Measurements from ENCODE around the gene EXOC7. TPM values are rescaled to one million over a fixed set of nuclear protein-coding genes. Genes with fewer than 3 reads are reported as not detected.

EXOC7 gene
- total and polyA plus RNA-seq, 2 of the 4 experiments (the other 2 are of a cell fraction): 85.9 to 118 TPM

DNA sequence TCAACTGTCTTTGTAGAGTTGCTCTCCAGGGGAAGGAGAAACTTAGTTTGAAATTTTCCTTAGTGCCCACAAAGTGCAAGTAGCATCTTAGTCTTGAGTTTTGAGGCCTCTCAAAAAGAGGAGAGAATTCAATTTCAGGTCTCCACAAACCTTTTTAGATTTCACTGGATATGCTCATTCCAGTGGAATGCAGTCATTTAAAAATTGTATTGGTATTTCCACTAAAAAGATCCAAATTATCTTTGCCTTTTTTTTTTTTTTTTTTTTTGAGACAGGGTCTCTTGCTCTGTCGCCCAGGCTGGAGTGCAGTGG, 44.4 kb upstream of the EXOC7 start:
- H2BK120ac ChIP-seq (ENCODE audit: low read depth, low read length): no peak overlapping the region
- H3K36me3 ChIP-seq (ENCODE audit: control insufficient read depth, insufficient read depth, low read length): no peaks in the 10 kb centered on the region
- no peak overlapping the region for H4K8ac ChIP-seq (ENCODE audit: low read depth in 2 of 2, low read length in 2 of 2)
- H3K9me1 ChIP-seq (ENCODE audit: insufficient read depth, low read length): no peaks in the 10 kb centered on the region; the same call in 1 of the 2 replicates
- no TSS peak for BruUV-seq (replicated peaks)
- H2BK15ac ChIP-seq (ENCODE audit: low read depth, low read length): no peak overlapping the region
- DNase-seq (no peak), ATAC-seq (ENCODE audit: low read depth) (no peak)
- no peak overlapping the region for H2AK9ac ChIP-seq (replicated peaks; ENCODE audit: low read depth, low read length, poor library complexity)
- no peaks in the 10 kb centered on the region; the same call in 1 of the 2 replicates for H3K4me1 ChIP-seq (ENCODE audit: control insufficient read depth, insufficient read depth, low read length)
- in situ Hi-C loops (cut with MboI; ENCODE audit: low sequenced_read_pairs) (no loop called here), intact Hi-C loops (cut with micrococcal nuclease) (no loop called here), dilution Hi-C loops (cut with HindIII; ENCODE audit: low sequenced_read_pairs, unreplicated experiment) (no loop called here)
- H3K27ac ChIP-seq (ENCODE audit: insufficient read depth, low read length): no peak overlapping the region
- no peak overlapping the region for H3K4me3 ChIP-seq (ENCODE audit: insufficient read depth, low read depth, low read length)
- no peak overlapping the region for H3K18ac ChIP-seq (ENCODE audit: low read depth, low read length)
- H3K56ac ChIP-seq (ENCODE audit: extremely low read depth, insufficient read depth, low read length): no peak overlapping the region
- no peaks in the 10 kb centered on the region for H4K20me1 ChIP-seq (ENCODE audit: insufficient read depth, low read length)
- no peak overlapping the region for H3K9ac ChIP-seq (ENCODE audit: low read depth, low read length)
- H3K4me2 ChIP-seq (ENCODE audit: low read depth, low read length): no peak overlapping the region
- no peak overlapping the region for H4K91ac ChIP-seq (ENCODE audit: insufficient read depth, low read depth, low read length)
- H2BK20ac ChIP-seq (ENCODE audit: low read depth, low read length): no peak overlapping the region
- peaks cover 7% of the 10 kb centered on the region for H3K27me3 ChIP-seq (ENCODE audit: control insufficient read depth, insufficient read depth, low read length)
- no peak overlapping the region for H2AK5ac ChIP-seq (ENCODE audit: low read depth, low read length)
- H3K4ac ChIP-seq (ENCODE audit: low read depth, low read length): no peak overlapping the region
- H3K9me3 ChIP-seq (ENCODE audit: control insufficient read depth, insufficient read depth, low read length): no peaks in the 10 kb centered on the region
- H2BK5ac ChIP-seq (ENCODE audit: low read depth, low read length, poor library complexity, severe bottlenecking): no peak overlapping the region
- WGBS, 2 experiments (ENCODE audit: extremely low coverage in 2 of 2, insufficient read length in 1 of 2): no CpG with 5 or more reads among the region's 1 CpG
- no peak overlapping the region for H3K23ac ChIP-seq (ENCODE audit: low read depth, low read length)
- CTCF ChIA-PET: interaction anchor here (0.7 kb wide), 1 partner anchor 350 kb away, joined by 8 read pairs; no protein-coding TSS in a partner anchor
- no peaks in the 10 kb centered on the region for H3K79me1 ChIP-seq (ENCODE audit: low read depth in 1 of 2, low read length in 2 of 2)
- H4K5ac ChIP-seq (ENCODE audit: low read depth, low read length): no peak overlapping the region
- no peak overlapping the region for H3K14ac ChIP-seq (replicated peaks; ENCODE audit: low read depth, low read length)
- TF ChIP-seq, protein P1, sequence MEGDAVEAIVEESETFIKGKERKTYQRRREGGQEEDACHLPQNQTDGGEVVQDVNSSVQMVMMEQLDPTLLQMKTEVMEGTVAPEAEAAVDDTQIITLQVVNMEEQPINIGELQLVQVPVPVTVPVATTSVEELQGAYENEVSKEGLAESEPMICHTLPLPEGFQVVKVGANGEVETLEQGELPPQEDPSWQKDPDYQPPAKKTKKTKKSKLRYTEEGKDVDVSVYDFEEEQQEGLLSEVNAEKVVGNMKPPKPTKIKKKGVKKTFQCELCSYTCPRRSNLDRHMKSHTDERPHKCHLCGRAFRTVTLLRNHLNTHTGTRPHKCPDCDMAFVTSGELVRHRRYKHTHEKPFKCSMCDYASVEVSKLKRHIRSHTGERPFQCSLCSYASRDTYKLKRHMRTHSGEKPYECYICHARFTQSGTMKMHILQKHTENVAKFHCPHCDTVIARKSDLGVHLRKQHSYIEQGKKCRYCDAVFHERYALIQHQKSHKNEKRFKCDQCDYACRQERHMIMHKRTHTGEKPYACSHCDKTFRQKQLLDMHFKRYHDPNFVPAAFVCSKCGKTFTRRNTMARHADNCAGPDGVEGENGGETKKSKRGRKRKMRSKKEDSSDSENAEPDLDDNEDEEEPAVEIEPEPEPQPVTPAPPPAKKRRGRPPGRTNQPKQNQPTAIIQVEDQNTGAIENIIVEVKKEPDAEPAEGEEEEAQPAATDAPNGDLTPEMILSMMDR (conservative IDR thresholded peaks at IDR 0.05; ENCODE audit: low read depth, low read length): no peak
- TF ChIP-seq CEBPB (IDR thresholded peaks at IDR 0.05; ENCODE audit: low read depth, low read length) (no peak), NFE2L2 (IDR thresholded peaks at IDR 0.05; ENCODE audit: low read depth, low read length) (no peak), MAFK (IDR thresholded peaks at IDR 0.05; ENCODE audit: low read depth, low read length) (no peak), SMC3 (IDR thresholded peaks at IDR 0.05; ENCODE audit: low read depth, low read length) (no peak), RCOR1 (IDR thresholded peaks at IDR 0.05; ENCODE audit: insufficient replicate concordance, low read length) (no peak), CHD1 (IDR thresholded peaks at IDR 0.05; ENCODE audit: low read depth, low read length) (no peak), POLR2A (IDR thresholded peaks at IDR 0.05; ENCODE audit: low read depth, low read length) (no peak), BHLHE40 (IDR thresholded peaks at IDR 0.05; ENCODE audit: low read depth, low read length) (no peak), RAD21 (IDR thresholded peaks at IDR 0.05; ENCODE audit: low read length) (no peak), RFX5 (IDR thresholded peaks at IDR 0.05; ENCODE audit: low read depth, low read length) (no peak), MAZ (IDR thresholded peaks at IDR 0.05; ENCODE audit: borderline replicate concordance, low read depth, low read length) (no peak), MXI1 (IDR thresholded peaks at IDR 0.05; ENCODE audit: borderline replicate concordance, low read depth, low read length) (no peak)
- TF ChIP-seq, protein P2, sequence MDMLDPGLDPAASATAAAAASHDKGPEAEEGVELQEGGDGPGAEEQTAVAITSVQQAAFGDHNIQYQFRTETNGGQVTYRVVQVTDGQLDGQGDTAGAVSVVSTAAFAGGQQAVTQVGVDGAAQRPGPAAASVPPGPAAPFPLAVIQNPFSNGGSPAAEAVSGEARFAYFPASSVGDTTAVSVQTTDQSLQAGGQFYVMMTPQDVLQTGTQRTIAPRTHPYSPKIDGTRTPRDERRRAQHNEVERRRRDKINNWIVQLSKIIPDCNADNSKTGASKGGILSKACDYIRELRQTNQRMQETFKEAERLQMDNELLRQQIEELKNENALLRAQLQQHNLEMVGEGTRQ (IDR thresholded peaks at IDR 0.05; ENCODE audit: low read depth, low read length): no peak
- TF ChIP-seq, protein P3, sequence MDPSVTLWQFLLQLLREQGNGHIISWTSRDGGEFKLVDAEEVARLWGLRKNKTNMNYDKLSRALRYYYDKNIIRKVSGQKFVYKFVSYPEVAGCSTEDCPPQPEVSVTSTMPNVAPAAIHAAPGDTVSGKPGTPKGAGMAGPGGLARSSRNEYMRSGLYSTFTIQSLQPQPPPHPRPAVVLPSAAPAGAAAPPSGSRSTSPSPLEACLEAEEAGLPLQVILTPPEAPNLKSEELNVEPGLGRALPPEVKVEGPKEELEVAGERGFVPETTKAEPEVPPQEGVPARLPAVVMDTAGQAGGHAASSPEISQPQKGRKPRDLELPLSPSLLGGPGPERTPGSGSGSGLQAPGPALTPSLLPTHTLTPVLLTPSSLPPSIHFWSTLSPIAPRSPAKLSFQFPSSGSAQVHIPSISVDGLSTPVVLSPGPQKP (IDR thresholded peaks at IDR 0.05; ENCODE audit: borderline replicate concordance, low read depth, low read length): no peak
- H2AFZ ChIP-seq (replicated peaks; ENCODE audit: low read length, poor library complexity): no peak overlapping the region
- POLR2A ChIA-PET (ENCODE audit: unreplicated experiment): no interaction called here

All from IMR-90 (cell line).